Measurements from ENCODE around the gene ARAP2.

The ARAP2 gene

GRCh38 chr4:36039026-36039425 lies 205.3 kb downstream of the ARAP2 start:
- DNase-seq (ENCODE audit: low read depth), result no peak

- DNase-seq (ENCODE audit: low read depth), result no peak
These were observed 205.8 kb downstream of the ARAP2 start for GRCh38 chr4:36038491-36038890.

GRCh38 chr4:36037127-36037526 lies 207.2 kb downstream of the ARAP2 start:
- DNase-seq (ENCODE audit: low read depth), result no peak

GRCh38 chr4:36029951-36030350 lies 214.4 kb downstream of the ARAP2 start:
- DNase-seq (ENCODE audit: low read depth), result no peak

- no peak for DNase-seq (ENCODE audit: low read depth)
These were observed 217.1 kb downstream of the ARAP2 start for GRCh38 chr4:36027203-36027602.

GRCh38 chr4:36026348-36026880 lies 217.9 kb downstream of the ARAP2 start:
- DNase-seq (ENCODE audit: low read depth), result no peak

GRCh38 chr4:36024901-36025660 lies 219.2 kb downstream of the ARAP2 start:
- DNase-seq (ENCODE audit: low read depth), result no peak

- DNase-seq (ENCODE audit: low read depth), result no peak
These were observed 224.0 kb downstream of the ARAP2 start for GRCh38 chr4:36020351-36020750.

Measured in stimulated activated CD8-positive, alpha-beta memory T cell treated with anti-CD3 and anti-CD28 coated beads, Interleukin-4, amount 100 ng/mL, for 24 hours (primary cell).